Measurements from ENCODE around the gene RTBDN. TPM values are rescaled to one million over a fixed set of nuclear protein-coding genes. Genes with fewer than 3 reads are reported as not detected.
"Not testable (repeated sequence)": the region's sequence is repeated elsewhere in the genome, so short reads cannot be mapped to it uniquely, and the experiment has no call there.

RTBDN gene
- total RNA-seq, 1 experiment from 2014 or later: 25.1 TPM

- Histone ChIP-seq H3K4me1 (ENCODE audit: control insufficient read depth in 1 of 2, insufficient read depth in 2 of 2, low read length in 2 of 2) (peaks cover 6 to 14% of the 10 kb centered on the region in 2 experiments), H3K9me3 (ENCODE audit: control insufficient read depth in 1 of 2, insufficient read depth in 1 of 2, low read depth in 1 of 2, low read length in 2 of 2) (peaks cover 0 to 6% of the 10 kb centered on the region in 2 experiments; a peak in 1 of 4 replicates), H2AFZ (ENCODE audit: low read depth, low read length, poor library complexity, severe bottlenecking) (no peak overlapping the region), H3K36me3 (ENCODE audit: control insufficient read depth in 1 of 2, insufficient read depth in 2 of 2, low read length in 2 of 2) (no peaks in the 10 kb centered on the region), H3K9ac (ENCODE audit: low read length) (no peak overlapping the region), H3K27me3 (ENCODE audit: insufficient read depth, low read length) (no peaks in the 10 kb centered on the region), H3K79me2 (ENCODE audit: insufficient read depth, low read length) (no peaks in the 10 kb centered on the region), H3K9me2 (ENCODE audit: insufficient read depth) (no peaks in the 10 kb centered on the region), H4K20me1 (ENCODE audit: insufficient read depth) (no peaks in the 10 kb centered on the region), H3K4me2 (ENCODE audit: low read length) (no peak overlapping the region), H3K27ac (ENCODE audit: low read depth, low read length) (no peak overlapping the region), H3K4me3 (replicated peaks in 1 of 2; ENCODE audit: low read depth in 1 of 2, low read length in 2 of 2) (no peak overlapping the region)
- ChIA-PET POLR2A (no interaction called here), RAD21 (ENCODE audit: low non-redundant PET in 1 of 2, low total read pairs in 2 of 2, uncharacterized antibody in 2 of 2, unreplicated experiment in 2 of 2) (no interaction called here), CTCF (no interaction called here)
- TF ChIP-seq SIN3A (IDR thresholded peaks at IDR 0.05; ENCODE audit: low read depth): no peak
- no peak for TF ChIP-seq POLR2AphosphoS5 (IDR thresholded peaks at IDR 0.05; ENCODE audit: low read depth, low read length)
- no peak for TF ChIP-seq CEBPB (IDR thresholded peaks at IDR 0.05; ENCODE audit: low read depth)
- intact Hi-C loops (cut with micrococcal nuclease): no loop called here
- no peak for ATAC-seq
- no TSS peak for BruUV-seq (replicated peaks)
- no peak for DNase-seq (ENCODE audit: low read depth, low spot score)
Measured at GRCh38 chr19:12821761-12822160, 12.6 kb downstream of the RTBDN start.

- CTCF ChIA-PET; H3K9me3 ChIP-seq (ENCODE audit: control insufficient read depth in 1 of 2, insufficient read depth in 1 of 2, low read depth in 1 of 2, low read length in 2 of 2); H3K27me3 ChIP-seq (ENCODE audit: insufficient read depth, low read length); H3K79me2 ChIP-seq (ENCODE audit: insufficient read depth, low read length); ATAC-seq; H3K4me2 ChIP-seq (ENCODE audit: low read length); H3K9me2 ChIP-seq (ENCODE audit: insufficient read depth); DNase-seq (ENCODE audit: low read depth, low spot score); H3K4me3 ChIP-seq (replicated peaks in 1 of 2; ENCODE audit: low read depth in 1 of 2, low read length in 2 of 2); H3K4me1 ChIP-seq (ENCODE audit: control insufficient read depth in 1 of 2, insufficient read depth in 2 of 2, low read length in 2 of 2); intact Hi-C loops (cut with micrococcal nuclease); H4K20me1 ChIP-seq (ENCODE audit: insufficient read depth); RAD21 ChIA-PET (ENCODE audit: low non-redundant PET in 1 of 2, low total read pairs in 2 of 2, uncharacterized antibody in 2 of 2, unreplicated experiment in 2 of 2); BruUV-seq (replicated peaks); POLR2A ChIA-PET; H3K9ac ChIP-seq (ENCODE audit: low read length); H2AFZ ChIP-seq (ENCODE audit: low read depth, low read length, poor library complexity, severe bottlenecking); H3K27ac ChIP-seq (ENCODE audit: low read depth, low read length); H3K36me3 ChIP-seq (ENCODE audit: control insufficient read depth in 1 of 2, insufficient read depth in 2 of 2, low read length in 2 of 2): not testable (repeated sequence)
Measured at GRCh38 chr19:12817810-12818209, 16.6 kb downstream of the RTBDN start.

DNA sequence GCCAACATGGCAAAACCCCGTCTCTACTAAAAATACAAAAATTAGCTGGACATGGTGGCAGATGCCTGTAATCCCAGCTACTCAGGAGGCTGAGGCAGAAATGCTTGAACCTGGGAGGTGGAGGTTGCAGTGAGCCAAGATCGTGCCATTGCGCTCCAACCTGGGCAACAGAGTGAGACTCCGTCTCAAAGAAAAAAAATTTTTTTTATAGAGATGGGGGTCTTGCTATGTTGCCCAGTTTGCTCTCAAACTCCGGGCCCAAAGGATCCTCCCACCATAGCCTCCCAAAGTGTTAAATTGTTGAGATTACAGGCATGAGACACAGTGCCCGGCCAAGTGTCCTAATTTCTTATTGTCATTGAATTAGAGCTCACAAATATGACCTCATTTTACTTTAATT is 17.2 kb downstream of the RTBDN start:
- RAD21 ChIA-PET (ENCODE audit: low non-redundant PET in 1 of 2, low total read pairs in 2 of 2, uncharacterized antibody in 2 of 2, unreplicated experiment in 2 of 2); H3K27me3 ChIP-seq (ENCODE audit: insufficient read depth, low read length); H3K9ac ChIP-seq (ENCODE audit: low read length); H3K79me2 ChIP-seq (ENCODE audit: insufficient read depth, low read length); H3K27ac ChIP-seq (ENCODE audit: low read depth, low read length); H3K4me3 ChIP-seq (replicated peaks in 1 of 2; ENCODE audit: low read depth in 1 of 2, low read length in 2 of 2); H3K9me2 ChIP-seq (ENCODE audit: insufficient read depth); CTCF ChIA-PET; H3K36me3 ChIP-seq (ENCODE audit: control insufficient read depth in 1 of 2, insufficient read depth in 2 of 2, low read length in 2 of 2); H3K4me1 ChIP-seq (ENCODE audit: control insufficient read depth in 1 of 2, insufficient read depth in 2 of 2, low read length in 2 of 2); POLR2A ChIA-PET; H4K20me1 ChIP-seq (ENCODE audit: insufficient read depth); DNase-seq (ENCODE audit: low read depth, low spot score); intact Hi-C loops (cut with micrococcal nuclease); H3K9me3 ChIP-seq (ENCODE audit: control insufficient read depth in 1 of 2, insufficient read depth in 1 of 2, low read depth in 1 of 2, low read length in 2 of 2); H3K4me2 ChIP-seq (ENCODE audit: low read length); BruUV-seq (replicated peaks); ATAC-seq; H2AFZ ChIP-seq (ENCODE audit: low read depth, low read length, poor library complexity, severe bottlenecking): not testable (repeated sequence)

Data from HCT116 (cell line).